HS-5 (cell line): ENCODE data around the gene FAM193A.
"Not testable (repeated sequence)": the region's sequence is repeated elsewhere in the genome, so short reads cannot be mapped to it uniquely, and the experiment has no call there.

Source experiments
- DNase-seq: peaks from one replicate; pipeline ENCODE4 v3.0.0-alpha.2; 2012; ENCODE audit warnings: low read depth

FAM193A gene

GRCh38 chr4:2695346-2696060, 159.1 kb downstream of the FAM193A start:
- no peak for DNase-seq

DNA sequence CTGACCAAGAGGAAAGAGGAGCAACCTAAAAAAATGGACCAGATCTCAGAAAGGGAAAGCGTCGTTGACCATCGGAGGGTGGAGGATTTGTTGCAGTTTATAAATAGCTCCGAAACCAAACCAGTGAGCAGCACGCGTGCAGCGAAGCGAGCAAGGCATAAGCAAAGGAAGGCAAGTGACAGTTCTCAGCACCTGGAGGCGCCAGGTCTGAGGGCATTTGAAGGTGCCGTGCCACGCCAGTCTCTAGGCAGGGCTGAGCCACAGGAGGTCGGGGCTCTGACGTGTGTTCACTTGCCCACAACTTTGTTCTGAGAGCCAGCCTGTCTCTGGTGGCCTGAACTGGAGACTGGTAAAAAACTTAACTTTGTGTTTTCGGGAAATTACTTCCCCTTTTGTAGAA, 160.0 kb downstream of the FAM193A start:
- no peak for DNase-seq

DNA sequence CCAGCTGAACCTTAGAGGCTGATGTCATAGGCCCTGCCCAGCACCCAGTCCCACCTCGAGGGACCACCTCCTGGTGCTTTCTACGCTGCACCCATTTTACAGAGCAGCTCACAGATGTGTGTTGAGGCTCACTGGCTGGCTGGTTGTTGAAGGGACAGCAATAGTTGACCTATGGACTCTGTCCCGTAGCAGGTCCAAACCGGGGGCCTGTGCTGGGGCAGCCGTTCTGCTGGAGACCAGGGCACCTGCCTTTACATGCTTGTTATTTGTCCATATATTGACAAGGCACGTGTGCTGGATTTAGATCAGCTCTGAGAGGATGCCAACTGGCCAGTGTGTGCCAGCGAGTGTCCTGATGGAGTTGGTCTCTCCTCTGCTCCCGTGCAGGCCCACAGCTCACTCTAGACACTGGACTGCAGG, 161.6 kb downstream of the FAM193A start:
- no peak for DNase-seq

- no peak for DNase-seq
Observed at GRCh38 chr4:2698504-2698903, 162.1 kb downstream of the FAM193A start.

DNA sequence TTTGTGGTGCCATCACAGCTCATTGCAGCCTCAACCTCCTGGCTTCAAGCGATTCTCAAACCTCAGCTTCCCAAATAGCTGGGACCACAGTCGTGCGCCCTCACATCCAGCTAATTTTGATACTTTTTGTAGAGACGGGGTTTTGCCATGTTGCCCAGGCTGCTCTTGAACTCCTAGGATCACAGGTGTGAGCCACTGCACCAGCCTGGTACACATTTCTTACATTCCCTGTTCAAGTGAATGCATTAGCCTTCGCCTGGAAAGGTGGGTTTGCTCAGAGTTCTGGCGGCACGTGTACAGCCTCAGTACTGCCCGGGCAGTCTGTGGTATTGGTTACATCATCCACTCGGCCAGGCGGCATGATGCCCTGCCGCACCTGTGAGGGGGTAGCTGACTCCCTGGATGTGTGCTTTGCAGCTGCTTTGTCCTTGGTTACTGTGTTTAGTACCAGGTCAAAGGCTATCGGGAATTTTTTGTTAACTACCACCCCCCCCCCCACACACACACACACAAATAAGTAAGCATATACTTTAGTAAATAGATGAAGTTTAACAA, 162.6 kb downstream of the FAM193A start:
- DNase-seq: no peak

DNA sequence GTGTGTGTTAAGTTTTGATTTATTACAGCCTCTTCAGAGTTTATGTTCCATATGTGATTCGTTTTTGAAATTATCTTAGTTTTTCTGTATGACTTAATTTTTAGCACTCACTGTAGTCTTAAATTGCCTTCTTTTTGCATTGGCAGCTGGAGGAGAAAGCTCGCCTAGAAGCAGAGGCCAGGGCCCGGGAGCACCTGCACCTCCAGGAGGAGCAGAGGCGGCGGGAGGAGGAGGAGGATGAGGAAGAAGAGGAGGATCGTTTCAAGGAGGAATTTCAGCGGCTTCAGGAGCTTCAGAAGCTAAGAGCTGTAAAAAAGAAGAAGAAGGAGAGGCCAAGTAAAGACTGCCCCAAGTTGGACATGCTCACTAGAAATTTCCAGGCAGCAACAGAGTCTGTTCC, 163.1 kb downstream of the FAM193A start:
- no peak for DNase-seq

DNA sequence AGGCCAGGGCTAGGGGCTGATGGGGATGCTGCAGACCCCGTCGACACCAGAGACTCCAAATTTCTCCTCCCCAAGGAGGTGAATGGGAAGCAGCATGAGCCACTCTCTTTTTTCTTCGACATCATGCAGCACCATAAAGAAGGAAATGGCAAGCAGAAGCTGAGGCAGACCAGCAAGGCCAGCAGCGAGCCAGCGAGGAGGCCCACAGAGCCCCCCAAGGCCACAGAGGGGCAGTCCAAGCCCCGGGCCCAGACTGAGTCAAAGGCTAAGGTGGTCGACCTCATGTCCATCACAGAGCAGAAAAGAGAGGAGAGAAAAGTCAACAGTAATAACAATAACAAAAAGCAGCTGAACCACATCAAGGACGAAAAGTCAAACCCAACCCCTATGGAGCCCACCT, 163.6 kb downstream of the FAM193A start:
- no peak for DNase-seq

- no peak for DNase-seq
Observed at GRCh38 chr4:2702361-2702760, 165.9 kb downstream of the FAM193A start.

- DNase-seq: no peak
Observed at GRCh38 chr4:2702770-2703169, 166.3 kb downstream of the FAM193A start.

DNA sequence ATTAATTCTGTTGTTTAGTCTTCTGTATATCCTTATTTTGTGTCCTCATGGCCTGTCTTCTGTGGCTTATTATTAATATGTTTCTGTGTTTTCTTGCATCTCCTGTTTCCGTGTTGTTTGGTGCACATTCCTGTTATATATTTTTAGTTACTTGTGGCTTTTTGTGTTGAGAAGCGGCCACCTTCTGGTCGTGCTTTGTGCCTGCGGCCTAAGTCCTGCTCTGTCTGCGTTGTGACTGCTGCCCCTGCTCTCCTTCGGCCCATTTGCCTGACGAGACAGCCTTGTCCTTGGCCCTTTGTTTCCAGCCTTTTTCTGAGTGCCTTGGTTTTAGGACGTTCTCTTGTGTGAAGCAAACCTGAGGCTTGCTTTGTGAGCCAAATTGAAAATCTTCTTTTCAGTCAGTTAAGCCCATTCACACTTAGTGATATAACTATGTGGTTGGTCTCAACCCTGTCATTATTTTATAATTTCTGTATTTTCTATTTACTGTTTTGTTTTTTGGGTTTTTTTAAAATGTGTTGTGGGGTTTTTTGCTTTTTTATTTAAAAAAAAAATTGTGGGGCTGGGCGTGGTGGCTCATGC, 175.9 kb downstream of the FAM193A start:
- no peak for DNase-seq

GRCh38 chr4:2713337-2713736, 176.9 kb downstream of the FAM193A start:
- DNase-seq: no peak

DNA sequence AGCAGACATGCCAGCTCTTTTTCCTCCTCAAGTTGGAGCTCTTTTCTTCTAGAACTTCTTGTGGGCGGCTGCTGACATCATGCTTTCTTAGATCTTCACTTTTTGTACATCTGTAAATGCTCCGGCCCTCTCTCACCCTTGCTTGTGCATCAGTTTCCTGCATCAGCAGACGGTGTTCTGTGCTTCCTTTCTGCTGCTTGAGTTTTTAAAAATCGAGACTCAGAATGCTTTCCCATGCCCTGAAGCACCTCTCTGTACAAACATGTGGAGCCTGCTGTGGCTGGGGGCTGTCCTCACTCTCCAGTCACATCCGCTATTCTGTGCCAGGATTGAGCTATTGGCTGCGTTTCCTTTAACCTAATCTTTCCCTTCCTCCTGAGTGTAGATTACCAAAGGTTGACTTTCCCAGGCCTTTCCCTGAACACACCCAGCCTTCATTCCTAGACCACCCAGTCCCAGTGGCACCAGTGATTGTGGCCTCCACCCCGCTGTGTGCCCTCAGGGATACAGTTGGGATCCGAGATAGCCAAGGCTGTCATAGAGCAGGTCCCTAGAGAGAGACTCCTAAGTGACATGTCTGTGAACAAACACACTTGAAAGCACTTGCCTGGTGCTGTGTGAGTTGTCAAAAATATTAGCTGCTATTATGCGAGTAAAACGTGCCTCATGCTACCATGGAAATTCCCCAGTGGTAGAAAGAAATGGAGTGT, 177.8 kb downstream of the FAM193A start:
- no peak for DNase-seq

GRCh38 chr4:2714918-2715317, 178.5 kb downstream of the FAM193A start:
- DNase-seq: no peak

DNA sequence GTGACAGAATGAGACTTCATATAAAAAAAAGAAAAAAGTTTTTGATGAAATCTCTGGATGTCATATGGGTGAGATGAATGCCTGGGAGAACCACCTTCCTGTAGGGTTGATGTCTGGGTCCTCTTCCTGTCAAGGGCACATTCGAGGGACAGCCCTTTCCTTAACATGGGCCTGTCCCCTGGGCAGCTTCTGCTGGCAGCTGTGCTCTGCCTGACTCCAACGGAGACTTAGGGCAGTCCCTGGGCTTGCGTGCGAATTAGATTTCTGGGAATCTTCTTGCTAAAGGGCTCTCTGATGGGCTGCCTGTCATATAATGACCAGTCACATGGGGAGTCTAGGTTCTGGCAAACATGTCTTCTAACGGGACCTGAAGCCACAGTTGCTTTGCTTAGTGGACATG, 179.0 kb downstream of the FAM193A start:
- DNase-seq: no peak

GRCh38 chr4:2716236-2716635, 179.8 kb downstream of the FAM193A start:
- no peak for DNase-seq

DNA sequence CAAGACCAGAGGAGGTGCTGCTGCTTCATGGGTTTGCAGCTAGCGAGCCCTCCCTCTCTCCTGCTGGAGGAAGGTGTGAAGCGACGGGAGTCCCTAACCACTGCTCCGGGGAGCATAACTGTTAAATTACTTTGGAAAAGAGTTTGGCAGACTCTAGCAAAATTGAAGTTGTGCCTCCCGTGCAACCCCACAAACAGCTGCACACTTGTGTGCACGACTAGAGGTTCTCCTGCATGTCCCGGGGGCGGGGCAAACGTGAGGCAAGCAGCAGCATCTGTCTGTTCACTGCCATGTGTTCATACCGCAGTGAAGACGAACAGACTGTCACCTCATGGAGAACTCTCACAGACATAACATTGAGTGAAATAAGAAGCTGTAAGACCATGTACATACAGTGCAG, 185.1 kb downstream of the FAM193A start:
- DNase-seq: no peak

DNA sequence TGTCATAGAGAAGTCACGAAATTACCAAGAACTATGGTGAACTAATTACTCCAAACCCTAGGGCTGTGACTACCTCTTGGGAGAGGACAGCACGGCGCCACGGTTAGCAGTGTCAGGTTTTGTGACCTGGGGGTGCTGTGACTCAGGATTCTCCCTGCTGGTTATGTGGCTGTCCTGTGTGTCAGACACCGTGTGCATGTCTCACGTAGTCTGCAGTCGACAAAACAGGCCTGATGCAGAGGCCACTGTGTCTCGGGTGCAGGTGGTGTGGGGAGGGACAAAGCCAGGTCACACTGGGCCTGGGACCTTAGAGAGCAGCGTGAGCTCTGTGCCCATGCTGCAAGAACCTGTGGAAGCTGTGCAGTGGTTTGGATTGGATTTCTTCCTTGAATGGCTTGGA, 185.6 kb downstream of the FAM193A start:
- no peak for DNase-seq

DNA sequence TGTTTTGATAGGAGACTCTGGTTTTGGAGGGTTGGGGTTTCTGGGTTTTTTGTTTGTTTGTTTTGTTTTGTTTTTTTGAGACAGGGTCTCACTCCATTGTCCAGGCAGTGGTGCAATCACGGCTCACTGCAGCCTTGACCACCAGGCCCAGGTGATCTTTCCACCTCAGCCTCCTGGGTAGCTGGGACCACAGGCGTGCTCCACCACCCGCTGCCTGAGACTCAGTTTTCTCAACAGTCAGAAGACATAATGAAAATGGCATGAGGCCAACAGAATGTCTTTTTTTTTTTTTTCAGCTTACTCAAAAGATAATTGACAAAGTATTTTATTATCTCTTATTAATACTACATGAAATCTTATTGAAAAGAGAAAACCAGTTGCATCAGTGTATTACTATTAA, 187.3 kb downstream of the FAM193A start:
- DNase-seq: no peak

DNA sequence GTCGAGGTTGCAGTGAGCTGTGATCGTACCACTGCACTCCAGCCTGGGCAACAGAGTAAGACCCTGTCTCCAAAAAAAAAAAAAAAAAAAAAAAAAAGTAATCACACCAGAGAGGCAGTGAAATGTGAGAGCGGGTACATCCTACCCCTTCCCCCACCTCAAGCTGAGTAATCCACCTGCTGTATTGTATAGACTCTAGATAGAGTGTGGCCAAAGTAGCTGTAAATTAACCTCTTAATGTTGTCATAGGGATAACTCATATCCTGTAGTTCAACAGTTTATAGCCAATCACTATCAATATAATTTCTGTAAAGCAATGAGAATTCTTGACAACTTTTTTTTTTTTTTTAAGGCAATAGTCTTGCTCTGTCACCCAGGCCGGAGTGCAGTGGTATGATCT, 188.9 kb downstream of the FAM193A start:
- DNase-seq: no peak

DNA sequence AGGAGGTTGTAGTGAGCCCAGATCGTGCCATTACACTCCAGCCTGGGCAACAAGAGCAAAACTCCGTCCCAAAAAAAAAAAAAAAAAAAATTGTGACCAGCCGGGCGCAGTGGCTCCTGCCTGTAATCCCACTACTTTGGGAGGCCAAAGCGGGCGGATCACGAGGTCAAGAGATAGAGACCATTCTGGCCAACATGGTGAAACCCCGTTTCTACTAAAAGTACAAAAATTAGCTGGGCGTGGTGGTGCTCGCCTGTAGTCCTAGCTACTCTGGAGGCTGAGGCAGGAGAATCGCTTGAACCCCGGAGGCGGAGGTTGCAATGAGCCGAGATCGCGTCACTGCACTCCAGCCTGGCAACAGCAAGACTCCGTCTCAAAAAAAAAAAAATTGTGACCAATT, 190.4 kb downstream of the FAM193A start:
- DNase-seq: not testable (repeated sequence)

DNA sequence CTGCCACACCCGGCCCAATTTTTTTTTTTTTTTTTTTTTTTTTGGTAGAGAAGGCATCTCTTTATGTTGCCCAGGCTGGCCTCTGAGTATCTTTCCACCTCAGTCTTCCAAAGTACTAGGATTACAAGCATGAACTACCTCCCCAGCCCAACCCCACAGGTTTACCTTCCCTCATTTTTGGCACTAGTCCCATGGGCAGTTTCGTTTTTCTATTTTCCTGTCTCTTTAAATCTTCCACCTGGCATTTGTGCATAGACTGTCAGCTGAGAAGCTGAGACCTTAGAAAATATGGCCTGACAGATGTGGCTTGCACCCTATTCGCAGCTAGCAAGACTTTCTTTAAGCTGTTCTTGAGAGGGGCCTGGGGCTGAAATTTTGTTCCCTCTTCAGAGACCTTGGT, 191.8 kb downstream of the FAM193A start:
- no peak for DNase-seq

- DNase-seq: no peak
Observed at GRCh38 chr4:2728806-2729532, 192.5 kb downstream of the FAM193A start.

DNA sequence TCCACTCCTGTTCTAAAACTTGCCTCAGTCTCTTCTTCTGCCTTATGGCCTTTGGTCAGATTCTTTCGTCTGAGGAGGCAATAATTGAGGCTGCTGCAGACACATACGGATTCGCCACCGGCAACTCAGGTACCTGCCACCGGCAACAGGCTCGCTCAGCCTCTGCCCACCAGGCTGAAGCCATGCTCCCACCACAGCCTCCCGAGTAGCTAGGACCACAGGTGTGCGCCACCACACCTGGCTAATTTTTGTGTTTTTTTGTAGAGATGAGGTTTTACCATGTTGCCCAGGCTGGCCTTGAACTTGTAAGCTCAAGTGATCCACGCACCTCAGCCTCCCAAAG, 193.1 kb downstream of the FAM193A start:
- DNase-seq: no peak
